Lower leg skin (tissue), 3 donors: Measurements from ENCODE around the gene SCGB1C2.

ENCODE experiments used
- POLR2A ChIP-seq, 2 donors: fragments of 450-650 bp; IDR thresholded peaks; one replicate each; pipeline ENCODE4 v1.6.1; 2016 to 2017; ENCODE audit warnings: antibody characterized with exemption in 2 of 2, mild to moderate bottlenecking in 1 of 2, moderate library complexity in 1 of 2
- TF ChIP-seq, protein P1 (sequence below), 3 donors: fragments of 450-650 bp; IDR thresholded peaks; one replicate each; pipeline ENCODE4 v1.5.1; 2016; ENCODE audit warnings: antibody characterized with exemption in 3 of 3, mild to moderate bottlenecking in 3 of 3, moderate library complexity in 2 of 3

DNA sequence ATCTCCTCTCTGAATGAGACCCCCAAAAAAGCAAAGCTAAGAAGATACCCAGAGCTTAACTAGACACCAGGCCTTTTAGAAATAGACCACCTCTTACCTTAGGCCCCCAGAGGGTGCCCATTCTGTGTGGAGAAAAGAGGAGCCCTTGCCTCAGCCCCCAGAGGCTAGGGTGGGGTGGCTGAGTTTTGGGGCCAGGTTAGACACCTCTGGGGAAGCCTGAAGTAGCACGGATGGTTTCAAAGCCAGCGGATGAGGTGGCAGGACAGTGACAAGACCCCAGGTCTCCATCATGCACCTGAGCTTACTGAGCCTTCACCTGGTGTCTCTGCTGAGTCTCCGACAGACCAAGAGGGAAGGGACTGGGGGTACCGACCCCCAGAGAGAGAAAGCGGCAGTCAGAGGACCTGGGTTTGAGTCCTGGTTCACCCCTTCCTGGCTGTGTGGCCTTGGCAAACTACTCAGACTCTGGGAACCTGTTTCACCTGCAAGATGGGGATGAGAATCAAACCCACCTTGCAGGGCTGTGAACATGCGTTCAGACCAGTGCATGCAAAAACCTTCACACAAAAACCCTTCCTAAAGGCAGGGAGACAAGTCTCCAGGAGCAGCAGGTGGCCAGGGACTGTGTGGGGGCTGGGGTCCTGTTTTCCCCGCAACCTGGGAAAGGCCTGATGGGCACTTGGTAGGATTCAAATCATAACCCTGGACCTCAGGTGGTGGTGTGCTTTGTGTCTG lies 7.7 kb downstream of the SCGB1C2 start:
- no peak for TF ChIP-seq POLR2A (IDR thresholded peaks at IDR 0.05)
- TF ChIP-seq, protein P1, sequence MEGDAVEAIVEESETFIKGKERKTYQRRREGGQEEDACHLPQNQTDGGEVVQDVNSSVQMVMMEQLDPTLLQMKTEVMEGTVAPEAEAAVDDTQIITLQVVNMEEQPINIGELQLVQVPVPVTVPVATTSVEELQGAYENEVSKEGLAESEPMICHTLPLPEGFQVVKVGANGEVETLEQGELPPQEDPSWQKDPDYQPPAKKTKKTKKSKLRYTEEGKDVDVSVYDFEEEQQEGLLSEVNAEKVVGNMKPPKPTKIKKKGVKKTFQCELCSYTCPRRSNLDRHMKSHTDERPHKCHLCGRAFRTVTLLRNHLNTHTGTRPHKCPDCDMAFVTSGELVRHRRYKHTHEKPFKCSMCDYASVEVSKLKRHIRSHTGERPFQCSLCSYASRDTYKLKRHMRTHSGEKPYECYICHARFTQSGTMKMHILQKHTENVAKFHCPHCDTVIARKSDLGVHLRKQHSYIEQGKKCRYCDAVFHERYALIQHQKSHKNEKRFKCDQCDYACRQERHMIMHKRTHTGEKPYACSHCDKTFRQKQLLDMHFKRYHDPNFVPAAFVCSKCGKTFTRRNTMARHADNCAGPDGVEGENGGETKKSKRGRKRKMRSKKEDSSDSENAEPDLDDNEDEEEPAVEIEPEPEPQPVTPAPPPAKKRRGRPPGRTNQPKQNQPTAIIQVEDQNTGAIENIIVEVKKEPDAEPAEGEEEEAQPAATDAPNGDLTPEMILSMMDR (IDR thresholded peaks at IDR 0.05), result no peak
